ENCODE results near the gene SPEN. TPM values are rescaled to one million over a fixed set of nuclear protein-coding genes. Genes with fewer than 3 reads are reported as not detected.
A peak's percentile ranks its signal among the peaks of the same experiment; 100 is the strongest.
"Not testable (repeated sequence)": the region's sequence is repeated elsewhere in the genome, so short reads cannot be mapped to it uniquely, and the experiment has no call there.

SPEN gene
- total RNA-seq, 4 donors from 2014 or later: 41.4 to 63.6 (median 42.9) TPM

- intact Hi-C loops (cut with DNase I; ENCODE audit: low total_unique reads): no loop called here
- TF ChIP-seq POLR2A (IDR thresholded peaks at IDR 0.05): peak in 1 of 2 donors; percentile 30
- TF ChIP-seq CTCF (IDR thresholded peaks at IDR 0.05): no peak
- peak; percentile 85 to 99 for DNase-seq (ENCODE audit: low spot score in 2 of 2)
- peak within 1 kb of the TSS; percentile 77 for H3K4me3 ChIP-seq (ENCODE audit: low read depth, poor library complexity, severe bottlenecking)
- 10% methylated on average over 37 to 42 of the region's 47 CpGs for WGBS, 2 donors
These were observed 128.5 kb downstream of the SPEN start, which contains the start of gene ZBTB17 for GRCh38 chr1:15975805-15976680. TSS of gene ZBTB17 (minus strand) at chr1:15976101. CDS start at chr1:15948495, 27,606 bp downstream.

- H3K4me3 ChIP-seq (ENCODE audit: low read depth, poor library complexity, severe bottlenecking); DNase-seq (ENCODE audit: low spot score in 2 of 2); intact Hi-C loops (cut with DNase I; ENCODE audit: low total_unique reads): not testable (repeated sequence)
- WGBS, 2 donors: 92% methylated on average over 4 of the region's 4 CpGs
These were observed 130.4 kb downstream of the SPEN start for GRCh38 chr1:15977947-15978346.

- intact Hi-C loops (cut with DNase I; ENCODE audit: low total_unique reads): no loop called here
- TF ChIP-seq CTCF (IDR thresholded peaks at IDR 0.05) (no peak), POLR2A (IDR thresholded peaks at IDR 0.05) (no peak)
- WGBS, 2 donors: 92% methylated on average over 3 of the region's 3 CpGs
These were observed 134.2 kb downstream of the SPEN start for GRCh38 chr1:15981679-15982078.

DNA sequence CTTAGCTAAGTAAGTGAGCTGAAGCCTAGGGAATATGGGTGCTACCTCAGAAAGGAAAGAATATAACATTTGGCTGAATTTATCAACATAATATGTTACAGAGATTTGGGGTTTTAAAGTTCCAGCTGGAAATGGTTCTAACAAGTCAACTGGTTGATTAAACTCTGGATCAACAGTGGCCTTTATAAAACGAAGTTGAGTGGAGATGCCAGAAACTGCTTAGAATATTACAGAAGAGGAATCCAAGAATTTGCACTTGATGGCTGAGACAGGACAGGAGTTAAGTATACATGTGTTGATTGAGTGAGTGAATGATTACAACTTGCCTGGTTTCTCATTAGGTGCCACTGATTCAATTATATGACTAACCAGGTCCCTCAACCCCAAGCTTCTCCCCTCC, 135.8 kb downstream of the SPEN start:
- intact Hi-C loops (cut with DNase I; ENCODE audit: low total_unique reads): no loop called here
- 26 to 47% methylated on average over 1 of the region's 1 CpG for WGBS, 2 donors
- no peak for DNase-seq (ENCODE audit: low spot score in 2 of 2)

More at GRCh38 chr1:15981679-15982078, 134.2 kb downstream of the SPEN start:
- DNase-seq (ENCODE audit: low spot score in 2 of 2): no peak
- H3K4me3 ChIP-seq (ENCODE audit: low read depth, poor library complexity, severe bottlenecking): no peak overlapping the region

GRCh38 chr1:15985611-15986297, 138.2 kb downstream of the SPEN start:
- no peak overlapping the region for H3K4me3 ChIP-seq (ENCODE audit: low read depth, poor library complexity, severe bottlenecking)
- DNase-seq (ENCODE audit: low spot score in 2 of 2): no peak
- WGBS, 2 donors: 52 to 57% methylated on average over 5 of the region's 5 CpGs
- no peak for TF ChIP-seq POLR2A (IDR thresholded peaks at IDR 0.05)
- no peak for TF ChIP-seq CTCF (IDR thresholded peaks at IDR 0.05)
- intact Hi-C loops (cut with DNase I; ENCODE audit: low total_unique reads): no loop called here

More for the DNA sequence above, 135.8 kb downstream of the SPEN start:
- TF ChIP-seq CTCF (IDR thresholded peaks at IDR 0.05): no peak
- TF ChIP-seq POLR2A (IDR thresholded peaks at IDR 0.05): no peak
- H3K4me3 ChIP-seq (ENCODE audit: low read depth, poor library complexity, severe bottlenecking): no peak overlapping the region

Measured in lower leg skin (tissue), 4 donors.